WTC11 (cell line): ENCODE results near the gene CDX1. TPM values are rescaled to one million over a fixed set of nuclear protein-coding genes. Genes with fewer than 3 reads are reported as not detected.

Experiments
- ATAC-seq: fragments of 200-7000 bp; cut with Tn5 transposase; 2 replicates; pipeline ENCODE4 v1.10.0; 2021; ENCODE audit warnings: mild to moderate bottlenecking, moderate library complexity
- CTCF ChIA-PET: fragments of 300-600 bp; sonication (Branson Sonifier 250); formaldehyde crosslinking; loops from one replicate; lab custom pipeline; 2021; ENCODE audit warnings: antibody characterized with exemption; lab: Charles Lee
- POLR2A ChIA-PET: fragments of 350-600 bp; sonication (Branson Sonifier 250); formaldehyde crosslinking; loops from one replicate; lab custom pipeline; 2021; ENCODE audit warnings: antibody characterized with exemption; lab: Charles Lee
- DNase-seq: peaks from one replicate; pipeline ENCODE4 v3.0.0; 2021; ENCODE audit warnings: low spot score
- H3K27ac Mint-ChIP-seq: 2 replicates; pipeline ENCODE4 v1.8.0; 2021; ENCODE audit warnings: mixed read lengths
- H3K27me3 Mint-ChIP-seq: 2 replicates; pipeline ENCODE4 v1.8.0; 2021; ENCODE audit warnings: low read depth, mild to moderate bottlenecking, moderate library complexity, mixed read lengths
- H3K36me3 Mint-ChIP-seq: 2 replicates; pipeline ENCODE4 v1.8.0; 2021; ENCODE audit warnings: mixed read lengths
- H3K4me1 Mint-ChIP-seq: 2 replicates; pipeline ENCODE4 v1.8.0; 2022; ENCODE audit warnings: mixed read lengths
- H3K4me3 Mint-ChIP-seq: 2 replicates; pipeline ENCODE4 v1.8.0; 2021; ENCODE audit warnings: mild to moderate bottlenecking, moderate library complexity, mixed read lengths
- H3K9me3 Mint-ChIP-seq: 2 replicates; pipeline ENCODE4 v1.8.0; 2021; ENCODE audit warnings: mixed read lengths
- CTCF ChIP-seq: fragments of 200-600 bp; IDR thresholded peaks from 2 replicates; pipeline ENCODE4 v1.8.0; 2022; ENCODE audit warnings: antibody characterized with exemption
- ERG ChIP-seq: fragments of 250-450 bp; sonication (Bioruptor Pico); IDR thresholded peaks from 2 replicates; pipeline ENCODE4 v1.8.0; 2021; ENCODE audit warnings: mild to moderate bottlenecking
- GTF2I ChIP-seq: fragments of 250-450 bp; sonication (Bioruptor Pico); conservative IDR thresholded peaks from 2 replicates; pipeline ENCODE4 v1.4.0; 2021; ENCODE audit warnings: mild to moderate bottlenecking
- HMGA2 ChIP-seq: fragments of 250-450 bp; sonication (Bioruptor Pico); IDR thresholded peaks from 2 replicates; pipeline ENCODE4 v1.4.0; 2021; ENCODE audit warnings: mild to moderate bottlenecking, moderate library complexity
- HMGXB4 ChIP-seq: sonication (generic); formaldehyde crosslinking; IDR thresholded peaks from 2 replicates; pipeline ENCODE4 v1.8.1; 2023; ENCODE audit warnings: mild to moderate bottlenecking, moderate library complexity, missing genetic modification reagents
- JAZF1 ChIP-seq: fragments of 250-450 bp; sonication (Bioruptor Pico); IDR thresholded peaks from 2 replicates; pipeline ENCODE4 v1.9.0; 2021; ENCODE audit warnings: moderate library complexity, mild to moderate bottlenecking, inconsistent platforms
- KAT7 ChIP-seq: sonication (generic); formaldehyde crosslinking; IDR thresholded peaks from 2 replicates; pipeline ENCODE4 v1.8.1; 2023; ENCODE audit warnings: missing genetic modification reagents, mild to moderate bottlenecking, borderline replicate concordance
- SOX15 ChIP-seq: fragments of 250-450 bp; sonication (Bioruptor Pico); IDR thresholded peaks from 2 replicates; pipeline ENCODE4 v1.9.0; 2021; ENCODE audit warnings: mild to moderate bottlenecking
- ZNF425 ChIP-seq: fragments of 250-450 bp; sonication (Bioruptor Pico); conservative IDR thresholded peaks from 2 replicates; pipeline ENCODE4 v1.9.0; 2021; ENCODE audit warnings: mild to moderate bottlenecking
- total RNA-seq: library from RNA; stranded (reverse); gene quantifications from 3 replicates; pipeline ENCODE4 v1.2.3, GENCODE V29; 2021
- TF ChIP-seq, protein P1 (sequence below): fragments of 250-450 bp; sonication (Bioruptor Pico); IDR thresholded peaks from 2 replicates; pipeline ENCODE4 v1.9.0; 2021; ENCODE audit warnings: mild to moderate bottlenecking
- TF ChIP-seq, protein P2 (sequence below): sonication (generic); formaldehyde crosslinking; IDR thresholded peaks from 2 replicates; pipeline ENCODE4 v1.8.1; 2023; ENCODE audit warnings: mild to moderate bottlenecking, missing genetic modification reagents, borderline replicate concordance

Gene CDX1
- total RNA-seq, 1 experiment from 2014 or later, result 0.13 TPM

- TF ChIP-seq, protein P1, sequence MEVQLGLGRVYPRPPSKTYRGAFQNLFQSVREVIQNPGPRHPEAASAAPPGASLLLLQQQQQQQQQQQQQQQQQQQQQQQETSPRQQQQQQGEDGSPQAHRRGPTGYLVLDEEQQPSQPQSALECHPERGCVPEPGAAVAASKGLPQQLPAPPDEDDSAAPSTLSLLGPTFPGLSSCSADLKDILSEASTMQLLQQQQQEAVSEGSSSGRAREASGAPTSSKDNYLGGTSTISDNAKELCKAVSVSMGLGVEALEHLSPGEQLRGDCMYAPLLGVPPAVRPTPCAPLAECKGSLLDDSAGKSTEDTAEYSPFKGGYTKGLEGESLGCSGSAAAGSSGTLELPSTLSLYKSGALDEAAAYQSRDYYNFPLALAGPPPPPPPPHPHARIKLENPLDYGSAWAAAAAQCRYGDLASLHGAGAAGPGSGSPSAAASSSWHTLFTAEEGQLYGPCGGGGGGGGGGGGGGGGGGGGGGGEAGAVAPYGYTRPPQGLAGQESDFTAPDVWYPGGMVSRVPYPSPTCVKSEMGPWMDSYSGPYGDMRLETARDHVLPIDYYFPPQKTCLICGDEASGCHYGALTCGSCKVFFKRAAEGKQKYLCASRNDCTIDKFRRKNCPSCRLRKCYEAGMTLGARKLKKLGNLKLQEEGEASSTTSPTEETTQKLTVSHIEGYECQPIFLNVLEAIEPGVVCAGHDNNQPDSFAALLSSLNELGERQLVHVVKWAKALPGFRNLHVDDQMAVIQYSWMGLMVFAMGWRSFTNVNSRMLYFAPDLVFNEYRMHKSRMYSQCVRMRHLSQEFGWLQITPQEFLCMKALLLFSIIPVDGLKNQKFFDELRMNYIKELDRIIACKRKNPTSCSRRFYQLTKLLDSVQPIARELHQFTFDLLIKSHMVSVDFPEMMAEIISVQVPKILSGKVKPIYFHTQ (CRISPR knock-in tag), result no peak
- no peak for TF ChIP-seq SOX15 (CRISPR knock-in tag)
- no peak for TF ChIP-seq HMGA2 (CRISPR knock-in tag)
- no peak for TF ChIP-seq ERG (CRISPR knock-in tag)
Measured at GRCh38 chr5:150177721-150178120, 11.1 kb downstream of the CDX1 start (continued).

GRCh38 chr5:150178262-150178661 lies 11.7 kb downstream of the CDX1 start:
- CTCF ChIA-PET, result interaction anchor here (1.3 to 1.5 kb wide), 2 partner anchors 33 to 48 kb away, joined by 4 to 5 read pairs; no protein-coding TSS in a partner anchor
- POLR2A ChIA-PET, result no interaction called here
- ATAC-seq, result no peak

More at GRCh38 chr5:150178262-150178661, 11.7 kb downstream of the CDX1 start:
- no peak for DNase-seq
- H3K27ac Mint-ChIP-seq, result no peak overlapping the region
- H3K4me3 Mint-ChIP-seq, result no peak overlapping the region
- no peaks in the 10 kb centered on the region for H3K9me3 Mint-ChIP-seq
- peaks cover 17% of the 10 kb centered on the region for H3K27me3 Mint-ChIP-seq
- no peak for TF ChIP-seq GTF2I
- no peak for TF ChIP-seq ZNF425 (CRISPR knock-in tag)
- TF ChIP-seq JAZF1 (CRISPR knock-in tag), result no peak
- TF ChIP-seq KAT7 (CRISPR knock-in tag), result no peak
- TF ChIP-seq, protein P2, sequence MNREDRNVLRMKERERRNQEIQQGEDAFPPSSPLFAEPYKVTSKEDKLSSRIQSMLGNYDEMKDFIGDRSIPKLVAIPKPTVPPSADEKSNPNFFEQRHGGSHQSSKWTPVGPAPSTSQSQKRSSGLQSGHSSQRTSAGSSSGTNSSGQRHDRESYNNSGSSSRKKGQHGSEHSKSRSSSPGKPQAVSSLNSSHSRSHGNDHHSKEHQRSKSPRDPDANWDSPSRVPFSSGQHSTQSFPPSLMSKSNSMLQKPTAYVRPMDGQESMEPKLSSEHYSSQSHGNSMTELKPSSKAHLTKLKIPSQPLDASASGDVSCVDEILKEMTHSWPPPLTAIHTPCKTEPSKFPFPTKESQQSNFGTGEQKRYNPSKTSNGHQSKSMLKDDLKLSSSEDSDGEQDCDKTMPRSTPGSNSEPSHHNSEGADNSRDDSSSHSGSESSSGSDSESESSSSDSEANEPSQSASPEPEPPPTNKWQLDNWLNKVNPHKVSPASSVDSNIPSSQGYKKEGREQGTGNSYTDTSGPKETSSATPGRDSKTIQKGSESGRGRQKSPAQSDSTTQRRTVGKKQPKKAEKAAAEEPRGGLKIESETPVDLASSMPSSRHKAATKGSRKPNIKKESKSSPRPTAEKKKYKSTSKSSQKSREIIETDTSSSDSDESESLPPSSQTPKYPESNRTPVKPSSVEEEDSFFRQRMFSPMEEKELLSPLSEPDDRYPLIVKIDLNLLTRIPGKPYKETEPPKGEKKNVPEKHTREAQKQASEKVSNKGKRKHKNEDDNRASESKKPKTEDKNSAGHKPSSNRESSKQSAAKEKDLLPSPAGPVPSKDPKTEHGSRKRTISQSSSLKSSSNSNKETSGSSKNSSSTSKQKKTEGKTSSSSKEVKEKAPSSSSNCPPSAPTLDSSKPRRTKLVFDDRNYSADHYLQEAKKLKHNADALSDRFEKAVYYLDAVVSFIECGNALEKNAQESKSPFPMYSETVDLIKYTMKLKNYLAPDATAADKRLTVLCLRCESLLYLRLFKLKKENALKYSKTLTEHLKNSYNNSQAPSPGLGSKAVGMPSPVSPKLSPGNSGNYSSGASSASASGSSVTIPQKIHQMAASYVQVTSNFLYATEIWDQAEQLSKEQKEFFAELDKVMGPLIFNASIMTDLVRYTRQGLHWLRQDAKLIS (CRISPR knock-in tag), result no peak
- no peak for TF ChIP-seq HMGXB4 (CRISPR knock-in tag)
- TF ChIP-seq CTCF, result no peak
- no peaks in the 10 kb centered on the region for H3K36me3 Mint-ChIP-seq
- H3K4me1 Mint-ChIP-seq, result no peaks in the 10 kb centered on the region
